ENCODE results near the gene PEX11A.

PEX11A gene

DNA sequence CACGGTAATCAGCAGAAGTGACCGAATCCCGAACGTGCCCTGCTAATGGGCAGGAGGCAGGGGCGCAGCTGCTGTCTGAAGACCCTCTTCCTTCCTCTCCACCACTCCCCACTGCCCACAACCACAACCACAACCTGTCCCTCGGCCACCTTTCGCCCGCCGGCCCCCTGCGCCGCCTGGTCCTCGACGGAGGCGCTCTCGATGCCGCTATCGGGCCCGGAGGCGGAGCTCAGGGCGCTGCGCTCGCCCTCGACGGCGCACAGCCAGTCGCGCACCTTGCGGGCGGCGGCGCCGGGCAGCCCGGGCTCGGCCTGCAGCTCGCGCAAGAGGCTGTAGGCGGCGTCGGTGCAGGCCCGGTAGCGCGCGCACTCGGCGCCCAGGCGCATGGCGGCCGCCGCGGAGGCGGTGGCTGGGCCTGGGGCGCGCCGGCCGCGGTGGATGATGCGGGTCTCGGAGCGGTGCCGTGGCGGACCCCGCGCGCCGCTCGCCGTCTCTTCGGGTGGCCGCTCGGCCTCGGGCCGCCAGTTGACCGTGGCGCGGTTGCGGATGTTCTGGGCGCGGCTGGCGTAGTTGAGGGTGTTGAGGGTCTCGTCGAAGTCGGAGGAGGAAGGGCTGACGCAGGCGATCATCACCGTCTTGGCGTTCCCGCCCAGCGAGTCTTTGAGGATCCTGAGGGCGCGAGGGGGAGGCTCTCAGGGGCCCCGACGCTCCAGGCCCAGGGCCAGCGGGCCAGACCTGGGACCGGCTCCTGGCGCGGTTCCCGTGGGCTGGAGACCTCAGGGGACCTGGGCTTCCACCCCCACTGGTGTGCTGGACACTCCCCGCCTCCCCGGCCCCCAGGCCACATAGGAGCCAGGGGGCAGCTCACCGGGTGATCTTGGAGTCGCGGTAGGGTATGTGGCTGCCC, 42.2 kb downstream of the PEX11A start:
- H3K27me3 ChIP-seq (ENCODE audit: control insufficient read depth, insufficient read depth, low read length, poor library complexity, severe bottlenecking) = no peaks in the 10 kb centered on the region
- WGBS, 2 experiments = 96% methylated on average over 102 of the region's 102 CpGs
- H3K4me1 ChIP-seq (ENCODE audit: control insufficient read depth, insufficient read depth, low read length) = no peaks in the 10 kb centered on the region
- no peak overlapping the region for H3K4me3 ChIP-seq (ENCODE audit: insufficient read depth, low read depth, low read length)
- no peak overlapping the region for H3K27ac ChIP-seq (ENCODE audit: insufficient read depth, low read depth, low read length, poor library complexity, severe bottlenecking)
- H3K9me3 ChIP-seq (ENCODE audit: control insufficient read depth, low read length) = no peaks in the 10 kb centered on the region
- H3K36me3 ChIP-seq (ENCODE audit: control insufficient read depth, insufficient read depth, low read length) = peaks cover 4% of the 10 kb centered on the region

GRCh38 chr15:89647191-89647851, 43.2 kb downstream of the PEX11A start:
- WGBS, 2 experiments = 54 to 57% methylated on average over 25 of the region's 25 CpGs
- Histone ChIP-seq H3K27ac (ENCODE audit: insufficient read depth, low read depth, low read length, poor library complexity, severe bottlenecking) (no peak overlapping the region), H3K36me3 (ENCODE audit: control insufficient read depth, insufficient read depth, low read length) (peaks cover 4% of the 10 kb centered on the region)

GRCh38 chr15:89646416-89647141, 44.0 kb downstream of the PEX11A start:
- Histone ChIP-seq H3K27ac (ENCODE audit: insufficient read depth, low read depth, low read length, poor library complexity, severe bottlenecking) (no peak overlapping the region), H3K27me3 (ENCODE audit: control insufficient read depth, insufficient read depth, low read length, poor library complexity, severe bottlenecking) (no peaks in the 10 kb centered on the region), H3K36me3 (ENCODE audit: control insufficient read depth, insufficient read depth, low read length) (peaks cover 4% of the 10 kb centered on the region), H3K4me1 (ENCODE audit: control insufficient read depth, insufficient read depth, low read length) (no peaks in the 10 kb centered on the region), H3K4me3 (ENCODE audit: insufficient read depth, low read depth, low read length) (no peak overlapping the region), H3K9me3 (ENCODE audit: control insufficient read depth, low read length) (no peaks in the 10 kb centered on the region)
- 92% methylated on average over 22 of the region's 22 CpGs for WGBS, 2 experiments

More at GRCh38 chr15:89647191-89647851, 43.2 kb downstream of the PEX11A start:
- Histone ChIP-seq H3K27me3 (ENCODE audit: control insufficient read depth, insufficient read depth, low read length, poor library complexity, severe bottlenecking) (no peaks in the 10 kb centered on the region), H3K4me1 (ENCODE audit: control insufficient read depth, insufficient read depth, low read length) (no peaks in the 10 kb centered on the region), H3K4me3 (ENCODE audit: insufficient read depth, low read depth, low read length) (no peak overlapping the region), H3K9me3 (ENCODE audit: control insufficient read depth, low read length) (no peaks in the 10 kb centered on the region)

GRCh38 chr15:89645680-89646079, 44.9 kb downstream of the PEX11A start:
- H3K4me3 ChIP-seq (ENCODE audit: insufficient read depth, low read depth, low read length) = no peak overlapping the region
- 92 to 94% methylated on average over 8 of the region's 8 CpGs for WGBS, 2 experiments

DNA sequence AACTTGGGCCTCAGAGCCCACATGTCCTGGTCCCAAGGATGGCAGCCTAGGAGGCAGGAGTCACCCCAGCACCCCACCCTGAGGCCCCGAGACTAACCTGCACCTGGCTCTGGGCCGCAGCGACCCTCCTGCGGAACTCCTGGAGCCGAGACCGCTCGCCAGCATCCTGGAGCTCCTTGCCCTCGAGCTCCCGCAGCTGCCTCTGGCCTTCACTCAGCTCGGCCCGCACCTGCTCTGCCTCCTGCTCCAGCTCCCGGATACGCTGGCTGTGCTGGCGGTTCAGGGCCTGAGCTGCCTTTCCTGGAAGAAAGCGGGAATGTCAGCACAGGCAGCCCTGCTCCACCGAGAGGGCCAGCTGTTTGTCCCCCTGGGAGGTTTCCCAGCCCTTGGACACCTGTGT, 48.4 kb downstream of the PEX11A start:
- 95% methylated on average over 16 of the region's 16 CpGs for WGBS, 2 experiments
- H3K27ac ChIP-seq (ENCODE audit: insufficient read depth, low read depth, low read length, poor library complexity, severe bottlenecking) = no peak overlapping the region
- no peak overlapping the region for H3K4me3 ChIP-seq (ENCODE audit: insufficient read depth, low read depth, low read length)
- H3K27me3 ChIP-seq (ENCODE audit: control insufficient read depth, insufficient read depth, low read length, poor library complexity, severe bottlenecking) = no peaks in the 10 kb centered on the region
- H3K4me1 ChIP-seq (ENCODE audit: control insufficient read depth, insufficient read depth, low read length) = no peaks in the 10 kb centered on the region
- H3K36me3 ChIP-seq (ENCODE audit: control insufficient read depth, insufficient read depth, low read length) = peaks cover 9% of the 10 kb centered on the region
- H3K9me3 ChIP-seq (ENCODE audit: control insufficient read depth, low read length) = no peaks in the 10 kb centered on the region

More at GRCh38 chr15:89645680-89646079, 44.9 kb downstream of the PEX11A start:
- no peaks in the 10 kb centered on the region for H3K9me3 ChIP-seq (ENCODE audit: control insufficient read depth, low read length)
- H3K36me3 ChIP-seq (ENCODE audit: control insufficient read depth, insufficient read depth, low read length) = peaks cover 9% of the 10 kb centered on the region
- no peak overlapping the region for H3K27ac ChIP-seq (ENCODE audit: insufficient read depth, low read depth, low read length, poor library complexity, severe bottlenecking)
- no peaks in the 10 kb centered on the region for H3K27me3 ChIP-seq (ENCODE audit: control insufficient read depth, insufficient read depth, low read length, poor library complexity, severe bottlenecking)
- H3K4me1 ChIP-seq (ENCODE audit: control insufficient read depth, insufficient read depth, low read length) = no peaks in the 10 kb centered on the region

DNA sequence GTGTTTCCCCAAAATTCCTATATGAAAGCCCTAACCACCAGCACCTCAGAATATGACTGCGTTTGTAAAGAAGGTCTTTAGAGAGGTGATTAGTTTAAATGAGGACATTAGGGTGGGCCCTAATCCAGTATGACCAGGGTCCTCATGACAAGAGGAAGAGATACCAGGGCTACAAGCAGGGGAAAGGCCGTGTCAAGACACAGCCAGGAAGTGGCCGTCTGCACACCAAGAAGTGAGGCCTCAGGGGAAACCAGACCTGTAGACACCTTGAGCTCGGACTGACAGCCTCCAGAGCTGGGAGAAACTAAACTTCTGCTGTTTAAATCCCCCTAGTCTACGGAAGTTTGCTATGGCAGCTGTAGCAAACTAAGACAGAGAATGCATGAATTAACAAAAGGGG, 49.5 kb downstream of the PEX11A start:
- H3K4me3 ChIP-seq (ENCODE audit: insufficient read depth, low read depth, low read length) = no peak overlapping the region
- no peaks in the 10 kb centered on the region for H3K4me1 ChIP-seq (ENCODE audit: control insufficient read depth, insufficient read depth, low read length)
- no peaks in the 10 kb centered on the region for H3K27me3 ChIP-seq (ENCODE audit: control insufficient read depth, insufficient read depth, low read length, poor library complexity, severe bottlenecking)
- H3K9me3 ChIP-seq (ENCODE audit: control insufficient read depth, low read length) = no peaks in the 10 kb centered on the region
- H3K36me3 ChIP-seq (ENCODE audit: control insufficient read depth, insufficient read depth, low read length) = peaks cover 9% of the 10 kb centered on the region
- WGBS, 2 experiments = 94 to 95% methylated on average over 5 of the region's 5 CpGs
- no peak overlapping the region for H3K27ac ChIP-seq (ENCODE audit: insufficient read depth, low read depth, low read length, poor library complexity, severe bottlenecking)

DNA sequence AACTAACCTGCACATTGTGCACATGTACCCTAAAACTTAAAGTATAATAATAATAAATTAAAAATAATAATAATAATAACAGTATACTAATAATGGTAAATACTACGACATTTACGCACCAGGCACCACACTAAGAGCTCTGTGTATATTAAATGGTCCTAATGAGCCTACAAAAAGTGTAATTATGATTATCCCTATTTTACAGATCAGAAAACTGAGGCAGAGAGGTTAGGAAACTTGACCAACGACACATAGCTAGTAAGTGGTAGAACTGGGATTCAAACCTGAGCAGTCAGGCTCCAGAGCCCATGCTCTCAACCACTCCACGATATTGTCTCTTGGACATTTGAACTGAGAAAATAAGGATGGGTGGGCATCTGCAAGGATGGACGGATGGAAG, 50.3 kb downstream of the PEX11A start:
- H3K27me3 ChIP-seq (ENCODE audit: control insufficient read depth, insufficient read depth, low read length, poor library complexity, severe bottlenecking) = no peaks in the 10 kb centered on the region
- no peaks in the 10 kb centered on the region for H3K9me3 ChIP-seq (ENCODE audit: control insufficient read depth, low read length)
- no peaks in the 10 kb centered on the region for H3K4me1 ChIP-seq (ENCODE audit: control insufficient read depth, insufficient read depth, low read length)
- peaks cover 9% of the 10 kb centered on the region for H3K36me3 ChIP-seq (ENCODE audit: control insufficient read depth, insufficient read depth, low read length)
- WGBS, 2 experiments = 96 to 97% methylated on average over 5 of the region's 5 CpGs
- no peak overlapping the region for H3K4me3 ChIP-seq (ENCODE audit: insufficient read depth, low read depth, low read length)
- no peak overlapping the region for H3K27ac ChIP-seq (ENCODE audit: insufficient read depth, low read depth, low read length, poor library complexity, severe bottlenecking)

DNA sequence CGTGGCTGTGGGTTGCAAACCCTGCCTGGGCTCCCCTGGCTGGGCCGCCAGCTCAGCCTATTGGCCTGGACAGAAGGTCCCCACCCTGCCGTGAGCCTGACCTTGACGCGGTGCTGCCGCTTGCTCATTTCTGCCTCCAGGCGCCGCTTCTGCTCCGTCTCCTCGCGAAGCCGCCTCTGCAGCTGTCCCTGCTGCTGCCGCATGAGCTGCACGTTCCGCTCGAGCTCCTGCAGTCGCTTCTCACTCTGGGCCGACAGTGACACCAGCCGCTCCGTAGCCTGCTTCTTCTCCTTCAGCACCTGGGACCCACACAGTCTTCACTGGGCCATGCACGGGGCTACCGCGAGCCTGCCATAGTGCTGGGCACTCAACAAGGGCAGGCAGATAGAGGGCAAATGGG, 57.0 kb downstream of the PEX11A start:
- no peak overlapping the region for H3K27ac ChIP-seq (ENCODE audit: insufficient read depth, low read depth, low read length, poor library complexity, severe bottlenecking)
- no peaks in the 10 kb centered on the region for H3K4me1 ChIP-seq (ENCODE audit: control insufficient read depth, insufficient read depth, low read length)
- H3K27me3 ChIP-seq (ENCODE audit: control insufficient read depth, insufficient read depth, low read length, poor library complexity, severe bottlenecking) = no peaks in the 10 kb centered on the region
- WGBS, 2 experiments = 92 to 94% methylated on average over 23 of the region's 23 CpGs
- H3K36me3 ChIP-seq (ENCODE audit: control insufficient read depth, insufficient read depth, low read length) = peaks cover 44% of the 10 kb centered on the region
- no peak overlapping the region for H3K4me3 ChIP-seq (ENCODE audit: insufficient read depth, low read depth, low read length)
- H3K9me3 ChIP-seq (ENCODE audit: control insufficient read depth, low read length) = no peaks in the 10 kb centered on the region

- H3K27me3 ChIP-seq (ENCODE audit: control insufficient read depth, insufficient read depth, low read length, poor library complexity, severe bottlenecking) = no peaks in the 10 kb centered on the region
- 94 to 96% methylated on average over 18 of the region's 18 CpGs for WGBS, 2 experiments
- H3K4me3 ChIP-seq (ENCODE audit: insufficient read depth, low read depth, low read length) = no peak overlapping the region
- H3K36me3 ChIP-seq (ENCODE audit: control insufficient read depth, insufficient read depth, low read length) = peaks cover 52% of the 10 kb centered on the region
- H3K9me3 ChIP-seq (ENCODE audit: control insufficient read depth, low read length) = no peaks in the 10 kb centered on the region
- no peaks in the 10 kb centered on the region for H3K4me1 ChIP-seq (ENCODE audit: control insufficient read depth, insufficient read depth, low read length)
- H3K27ac ChIP-seq (ENCODE audit: insufficient read depth, low read depth, low read length, poor library complexity, severe bottlenecking) = no peak overlapping the region
These were observed 57.8 kb downstream of the PEX11A start for GRCh38 chr15:89632563-89633430.

Data from ectodermal cell (in vitro differentiated cells).